GM06990 (cell line): ENCODE results near the gene EYA2.

Experiments
- DNase-seq: peaks from one replicate; pipeline ENCODE4 v3.0.0-alpha.2; 2011; ENCODE audit not compliant: insufficient read length; ENCODE audit errors: extremely low read depth
- H3K27me3 ChIP-seq: replicated peaks from 2 replicates; pipeline ENCODE4 v1.6.0; 2011; ENCODE audit warnings: low read length; ENCODE audit not compliant: control insufficient read depth, insufficient read depth
- H3K36me3 ChIP-seq: 2 replicates; pipeline ENCODE4 v1.5.1; 2011; ENCODE audit warnings: low read length; ENCODE audit not compliant: control insufficient read depth, insufficient read depth
- H3K4me3 ChIP-seq: replicated peaks from 2 replicates; pipeline ENCODE4 v1.5.1; 2011; ENCODE audit warnings: low read depth, mild to moderate bottlenecking, control low read depth, low read length
- TF ChIP-seq, protein P1 (sequence below): IDR thresholded peaks from 2 replicates; pipeline ENCODE4 v1.5.1; 2011; ENCODE audit warnings: low read length, control low read depth, mild to moderate bottlenecking, inconsistent platforms; ENCODE audit not compliant: insufficient read depth, poor library complexity, severe bottlenecking

The EYA2 gene

DNA sequence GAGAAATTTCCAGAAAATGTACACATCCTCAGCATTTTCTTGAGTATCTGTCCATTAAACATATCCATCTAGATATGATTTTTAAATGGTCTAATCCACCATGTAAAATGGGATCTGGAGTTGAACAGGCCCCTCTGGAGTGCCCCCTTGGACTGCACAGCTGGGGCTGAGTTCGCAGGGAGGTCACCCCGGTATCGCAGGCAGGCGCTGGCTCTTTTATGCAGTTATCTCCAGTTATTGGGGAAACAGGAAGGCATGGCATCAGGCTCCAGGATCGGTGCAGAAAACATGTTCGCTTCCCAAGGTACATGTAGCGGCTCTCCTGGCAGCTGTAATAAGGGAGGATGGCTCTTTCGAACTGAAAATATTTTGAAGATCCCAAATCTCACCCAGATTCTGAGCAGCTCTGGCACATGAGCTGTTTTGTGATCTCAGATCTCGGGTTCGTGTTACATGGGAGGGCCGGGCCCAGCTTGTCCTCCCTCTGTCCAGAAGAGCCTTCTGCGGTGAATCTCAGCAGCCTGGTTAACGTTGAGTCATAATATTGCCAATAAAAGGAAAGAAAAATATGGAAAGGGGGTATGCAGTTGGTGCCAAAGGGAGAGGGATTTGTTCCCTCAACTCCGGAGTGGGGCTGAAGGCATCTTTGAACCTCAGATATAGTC is 167.7 kb downstream of the EYA2 start:
- Histone ChIP-seq H3K36me3 (peaks cover 4% of the 10 kb centered on the region), H3K4me3 (no peak overlapping the region), H3K27me3 (no peaks in the 10 kb centered on the region)
- DNase-seq: no peak
- TF ChIP-seq, protein P1, sequence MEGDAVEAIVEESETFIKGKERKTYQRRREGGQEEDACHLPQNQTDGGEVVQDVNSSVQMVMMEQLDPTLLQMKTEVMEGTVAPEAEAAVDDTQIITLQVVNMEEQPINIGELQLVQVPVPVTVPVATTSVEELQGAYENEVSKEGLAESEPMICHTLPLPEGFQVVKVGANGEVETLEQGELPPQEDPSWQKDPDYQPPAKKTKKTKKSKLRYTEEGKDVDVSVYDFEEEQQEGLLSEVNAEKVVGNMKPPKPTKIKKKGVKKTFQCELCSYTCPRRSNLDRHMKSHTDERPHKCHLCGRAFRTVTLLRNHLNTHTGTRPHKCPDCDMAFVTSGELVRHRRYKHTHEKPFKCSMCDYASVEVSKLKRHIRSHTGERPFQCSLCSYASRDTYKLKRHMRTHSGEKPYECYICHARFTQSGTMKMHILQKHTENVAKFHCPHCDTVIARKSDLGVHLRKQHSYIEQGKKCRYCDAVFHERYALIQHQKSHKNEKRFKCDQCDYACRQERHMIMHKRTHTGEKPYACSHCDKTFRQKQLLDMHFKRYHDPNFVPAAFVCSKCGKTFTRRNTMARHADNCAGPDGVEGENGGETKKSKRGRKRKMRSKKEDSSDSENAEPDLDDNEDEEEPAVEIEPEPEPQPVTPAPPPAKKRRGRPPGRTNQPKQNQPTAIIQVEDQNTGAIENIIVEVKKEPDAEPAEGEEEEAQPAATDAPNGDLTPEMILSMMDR: no peak

DNA sequence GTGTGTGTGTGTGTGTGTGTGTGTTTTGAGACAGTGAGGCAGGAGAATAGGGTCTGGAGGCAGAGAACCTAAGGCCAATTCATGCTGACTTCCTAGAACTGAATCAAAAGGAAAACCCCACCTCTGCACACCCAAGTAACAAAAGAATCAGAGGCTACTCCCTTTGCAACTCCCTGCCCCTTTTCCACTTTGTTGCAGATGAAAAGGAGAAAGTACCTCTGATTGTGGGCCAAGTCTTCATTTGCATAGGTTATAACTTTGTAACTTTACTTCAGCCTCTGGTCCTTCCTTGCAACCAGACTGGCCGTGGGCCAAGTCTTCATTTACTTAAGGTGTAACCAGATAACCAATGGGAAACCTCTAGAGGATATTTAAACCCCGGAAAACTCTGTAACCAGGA is 168.8 kb downstream of the EYA2 start:
- no peak overlapping the region for H3K4me3 ChIP-seq
- no peaks in the 10 kb centered on the region for H3K27me3 ChIP-seq
- TF ChIP-seq, protein P1: no peak
- H3K36me3 ChIP-seq: peaks cover under 1% of the 10 kb centered on the region
- no peak for DNase-seq

DNA sequence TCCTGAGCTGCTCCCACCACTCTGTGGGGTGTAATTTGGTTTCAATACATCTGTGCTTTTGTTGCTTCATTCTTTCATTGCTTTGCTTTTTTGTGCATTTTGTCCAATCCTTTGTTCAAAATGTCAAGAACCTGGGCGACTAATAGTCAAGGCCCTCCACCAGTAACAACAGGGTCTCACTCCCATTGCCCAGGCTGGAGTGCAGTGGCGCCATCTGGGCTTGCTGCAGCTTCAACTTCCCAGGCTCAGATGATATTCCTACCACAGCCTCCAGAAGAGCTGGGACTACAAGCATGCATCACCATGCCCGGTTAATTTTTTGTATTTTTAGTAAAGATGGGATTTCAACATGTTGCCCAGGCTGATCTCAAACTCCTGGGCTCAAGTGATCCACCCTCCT is 169.2 kb downstream of the EYA2 start:
- Histone ChIP-seq H3K36me3 (no peaks in the 10 kb centered on the region; the same call in none of the 2 replicates), H3K4me3 (no peak overlapping the region), H3K27me3 (no peaks in the 10 kb centered on the region)
- no peak for DNase-seq
- TF ChIP-seq, protein P1: no peak

DNA sequence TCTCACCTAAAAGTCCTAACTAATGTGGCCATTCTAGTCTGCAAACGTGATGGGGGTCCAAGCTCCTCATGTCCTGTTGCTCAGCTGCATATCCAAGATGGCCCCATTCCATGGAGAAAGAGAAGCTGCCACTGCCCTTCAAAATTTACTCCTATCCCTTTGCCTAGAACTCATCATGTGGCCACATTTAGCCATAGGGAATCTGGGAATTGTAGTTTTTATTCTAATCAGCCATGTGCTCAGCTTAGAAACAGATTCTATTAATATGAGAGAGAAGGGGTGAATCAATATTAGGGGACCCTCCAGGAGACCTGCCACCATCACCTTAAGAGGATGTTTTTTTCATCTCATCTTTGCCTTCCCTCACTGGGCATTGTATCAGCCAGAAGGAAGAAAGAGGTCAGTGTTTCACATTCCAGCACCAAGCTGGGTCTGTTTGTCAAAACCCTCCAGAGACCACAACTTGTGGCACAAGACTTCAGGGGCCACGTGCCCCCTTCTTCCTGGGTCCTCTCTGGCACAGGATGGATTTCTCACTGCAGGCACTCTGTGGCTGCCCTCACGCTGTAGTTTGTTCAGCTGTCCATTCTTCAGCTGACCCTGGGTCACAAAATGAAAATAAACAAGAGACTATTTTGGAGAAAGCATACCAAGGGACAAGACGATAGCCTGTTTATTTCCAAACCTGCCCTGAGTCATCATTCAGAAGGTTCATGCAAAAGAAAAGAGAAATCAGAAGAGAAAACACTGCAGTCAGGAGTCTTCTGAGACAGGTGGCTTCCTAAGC is 172.0 kb downstream of the EYA2 start:
- TF ChIP-seq, protein P1: no peak
- no peak for DNase-seq
- no peak overlapping the region for H3K4me3 ChIP-seq
- no peaks in the 10 kb centered on the region for H3K27me3 ChIP-seq
- no peaks in the 10 kb centered on the region; the same call in 1 of the 2 replicates for H3K36me3 ChIP-seq

DNA sequence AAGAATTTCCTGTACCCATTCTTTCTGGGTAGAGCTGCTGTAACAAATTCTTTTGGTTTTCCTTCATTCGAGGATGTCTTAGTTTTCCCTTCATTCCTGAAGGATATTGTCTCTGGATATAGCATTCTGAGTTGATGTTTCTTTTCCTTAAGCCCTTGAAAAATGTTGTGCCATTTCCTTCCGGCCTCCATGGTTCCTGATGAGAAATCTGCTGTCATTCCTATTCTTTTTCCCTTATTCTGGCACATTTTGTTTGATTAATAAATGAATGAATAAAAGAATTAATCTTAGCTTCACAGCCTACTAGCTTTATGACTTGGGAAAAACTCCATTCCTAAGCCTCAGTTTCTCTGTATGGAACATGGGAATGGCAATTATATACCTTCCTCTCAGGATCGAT is 173.1 kb downstream of the EYA2 start:
- Histone ChIP-seq H3K4me3 (no peak overlapping the region), H3K27me3 (no peaks in the 10 kb centered on the region), H3K36me3 (peaks cover 4% of the 10 kb centered on the region)
- TF ChIP-seq, protein P1: no peak
- no peak for DNase-seq
